Measurements from ENCODE around the gene FAM193B.
"Not testable (repeated sequence)": the region's sequence is repeated elsewhere in the genome, so short reads cannot be mapped to it uniquely, and the experiment has no call there.

The FAM193B gene

GRCh38 chr5:177575488-177575887 is 21.1 kb upstream of the FAM193B start:
- DNase-seq = no peak

- DNase-seq = no peak
Observed at GRCh38 chr5:177569894-177570293, 15.5 kb upstream of the FAM193B start.

DNA sequence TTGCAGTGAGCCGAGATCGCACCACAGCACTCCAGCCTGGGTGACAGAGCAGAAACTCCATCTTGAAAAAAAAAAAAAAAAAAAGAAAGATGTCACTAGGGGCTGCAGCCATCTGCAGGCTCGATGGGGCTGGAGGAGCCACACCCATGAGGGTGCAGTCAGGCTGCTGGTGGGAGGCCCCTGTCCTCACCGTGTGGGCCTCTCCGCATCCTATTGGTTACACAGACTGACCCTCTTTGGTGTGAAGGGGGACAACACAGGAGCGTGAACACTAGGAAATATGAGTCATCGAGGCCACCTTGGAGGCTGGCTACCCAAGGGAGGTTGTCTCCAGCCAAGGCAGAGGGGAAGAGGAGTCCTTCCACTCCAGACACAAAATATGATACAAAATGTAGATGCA is 14.0 kb upstream of the FAM193B start:
- DNase-seq = no peak

DNA sequence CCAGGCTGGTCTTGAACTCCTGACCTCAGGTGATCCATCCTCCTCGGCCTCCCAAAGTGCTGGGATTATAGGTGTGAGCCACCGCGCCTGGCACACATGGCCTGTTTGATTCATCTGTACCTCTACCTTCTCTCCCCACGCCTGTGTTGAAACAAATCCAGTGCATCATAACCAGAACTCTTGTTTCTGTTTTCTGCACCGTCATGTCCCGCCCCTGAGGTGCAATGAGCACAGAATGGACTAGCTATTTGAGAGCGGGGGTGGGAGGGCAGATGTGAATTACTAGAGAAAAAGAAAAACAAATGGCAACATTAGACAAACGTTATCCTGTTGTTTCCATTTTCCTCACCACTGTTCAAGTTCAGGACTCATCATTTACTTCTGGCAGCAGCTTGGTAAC is 10.7 kb upstream of the FAM193B start:
- no peak for DNase-seq

DNA sequence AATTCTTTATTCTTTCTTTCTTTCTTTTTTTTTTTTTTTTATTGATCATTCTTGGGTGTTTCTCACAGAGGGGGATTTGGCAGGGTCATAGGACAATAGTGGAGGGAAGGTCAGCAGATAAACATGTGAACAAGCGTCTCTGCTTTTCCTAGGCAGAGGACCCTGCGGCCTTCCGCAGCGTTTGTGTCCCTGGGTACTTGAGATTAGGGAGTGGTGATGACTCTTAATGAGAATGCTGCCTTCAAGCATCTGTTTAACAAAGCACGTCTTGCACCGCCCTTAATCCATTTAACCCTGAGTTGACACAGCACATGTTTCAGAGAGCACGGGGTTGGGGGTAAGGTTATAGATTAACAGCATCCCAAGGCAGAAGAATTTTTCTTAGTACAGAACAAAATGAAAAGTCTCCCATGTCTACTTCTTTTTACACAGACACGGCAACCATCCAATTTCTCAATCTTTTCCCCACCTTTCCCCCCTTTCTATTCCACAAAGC is 5.1 kb upstream of the FAM193B start:
- not testable (repeated sequence) for DNase-seq

DNA sequence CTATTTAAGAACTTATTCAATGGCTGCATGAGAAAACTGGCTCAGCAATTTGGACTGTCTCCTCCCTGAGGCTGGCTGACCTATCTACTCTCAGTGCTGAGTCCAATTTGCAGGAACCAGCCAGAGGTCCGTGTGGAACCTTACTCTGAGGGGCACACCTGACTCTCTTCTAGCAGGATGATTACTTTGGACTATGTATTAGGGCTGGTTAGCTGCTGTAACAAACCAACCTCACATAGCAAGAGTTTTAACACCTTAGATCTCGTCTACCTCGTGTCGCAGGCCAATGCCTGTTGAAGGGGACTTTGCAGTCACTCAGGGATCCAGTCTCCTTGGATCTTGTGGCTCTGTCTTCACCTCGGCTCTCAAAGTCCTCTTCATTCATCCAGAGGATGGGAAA is 3.4 kb upstream of the FAM193B start:
- no peak for DNase-seq

DNA sequence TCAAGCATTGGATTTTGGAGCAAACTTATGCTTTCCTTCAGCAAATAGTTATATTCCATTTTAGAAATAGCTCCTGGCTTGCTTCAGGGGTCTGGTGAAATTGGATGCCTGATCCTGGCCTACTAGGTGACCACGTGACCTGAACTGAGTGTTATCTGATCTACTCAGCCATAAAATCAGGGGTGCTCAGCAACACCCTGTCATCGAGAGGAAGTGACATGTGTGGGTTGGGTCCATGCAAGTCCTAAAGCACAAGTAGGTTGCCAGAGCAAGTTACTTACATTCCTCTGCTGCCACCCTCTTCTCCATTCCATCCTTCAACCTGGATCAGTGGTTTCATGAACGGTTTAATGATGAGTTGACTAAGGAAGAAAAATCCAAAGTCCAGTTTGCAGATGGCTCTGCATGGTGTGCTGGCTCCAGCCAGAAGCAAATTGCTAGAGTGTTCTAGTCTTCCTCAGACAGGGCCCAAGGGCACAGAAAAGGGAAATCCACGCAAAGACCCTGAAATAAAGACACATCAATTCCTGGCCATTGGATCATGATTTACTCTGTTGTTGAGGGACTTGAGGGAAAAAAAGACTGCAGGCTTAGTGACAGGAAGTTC is 2.8 kb upstream of the FAM193B start:
- DNase-seq = no peak

- DNase-seq = no peak
Observed at GRCh38 chr5:177555665-177556064, 1.3 kb upstream of the FAM193B start.

- DNase-seq = no peak
Observed at GRCh38 chr5:177555228-177555627, 865 bp upstream of the FAM193B start.

DNA sequence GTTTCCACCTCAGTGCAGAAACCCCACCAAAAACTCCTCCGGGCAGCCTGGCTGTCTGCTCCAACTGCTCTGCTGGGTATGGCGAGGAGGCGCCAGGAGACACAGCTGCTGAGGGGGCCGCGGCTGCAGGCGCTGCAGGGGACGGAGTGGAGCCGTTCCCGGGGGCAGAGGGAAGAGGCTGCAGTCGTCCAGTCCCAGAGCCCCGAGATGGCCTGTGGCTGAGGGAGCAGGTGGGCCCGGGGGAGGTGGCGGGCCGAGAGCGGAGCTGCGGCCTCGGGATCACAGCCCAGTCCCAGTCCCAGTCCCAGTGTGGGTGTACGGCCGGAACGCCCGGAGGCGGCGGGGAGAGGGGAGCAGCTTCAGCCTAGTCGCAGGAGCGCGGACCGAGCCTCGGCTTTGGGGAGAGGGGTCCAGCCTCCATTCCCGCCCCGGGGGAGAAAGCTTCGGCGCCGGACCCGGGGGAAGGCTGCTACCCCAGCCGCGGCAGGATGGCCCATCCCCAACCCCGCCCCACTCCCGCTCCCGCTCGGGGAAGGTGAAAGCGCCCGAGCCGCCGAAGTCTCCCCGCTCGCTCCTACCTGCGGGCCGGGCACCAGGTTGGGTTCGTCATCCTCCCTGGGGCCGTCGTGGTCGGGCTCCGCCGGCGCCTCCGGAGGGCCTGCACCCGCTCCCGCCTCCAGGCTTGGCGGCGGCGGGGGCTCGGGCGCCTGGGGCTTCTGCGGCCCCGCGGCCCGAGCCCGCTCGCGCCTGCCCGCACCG is 513 bp downstream of the FAM193B start:
- no peak for DNase-seq

DNA sequence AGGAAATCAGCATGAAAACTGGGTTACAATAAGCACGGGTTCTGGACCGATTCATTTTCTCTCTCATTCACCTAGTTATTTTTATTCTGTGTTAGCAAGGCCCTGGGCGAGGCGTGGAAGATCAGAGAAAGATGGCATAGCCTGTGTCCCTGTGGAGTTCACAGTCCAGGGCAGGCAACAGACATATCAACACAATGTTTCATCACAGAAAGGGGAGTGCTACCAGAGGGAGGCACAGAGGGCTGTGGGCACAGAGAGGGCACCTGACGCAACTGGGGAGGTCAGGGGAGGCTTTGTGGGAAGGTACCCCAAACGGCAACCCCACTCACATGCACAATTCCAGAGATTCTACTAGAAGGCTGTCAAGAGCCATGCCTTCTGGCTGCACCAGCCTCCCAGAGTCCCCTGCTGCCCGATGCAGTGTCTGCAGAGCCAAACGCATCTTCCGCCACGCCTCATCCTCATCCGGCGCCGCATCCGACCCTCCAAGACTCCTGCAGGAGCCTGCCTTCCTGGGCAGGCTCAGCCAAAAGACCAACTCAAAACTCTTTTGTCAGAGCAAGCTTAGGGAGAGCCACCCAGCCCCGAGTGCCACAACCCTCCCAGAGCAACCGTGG is 1.4 kb downstream of the FAM193B start:
- DNase-seq = no peak

GRCh38 chr5:177550122-177550521 is 4.2 kb downstream of the FAM193B start:
- no peak for DNase-seq

DNA sequence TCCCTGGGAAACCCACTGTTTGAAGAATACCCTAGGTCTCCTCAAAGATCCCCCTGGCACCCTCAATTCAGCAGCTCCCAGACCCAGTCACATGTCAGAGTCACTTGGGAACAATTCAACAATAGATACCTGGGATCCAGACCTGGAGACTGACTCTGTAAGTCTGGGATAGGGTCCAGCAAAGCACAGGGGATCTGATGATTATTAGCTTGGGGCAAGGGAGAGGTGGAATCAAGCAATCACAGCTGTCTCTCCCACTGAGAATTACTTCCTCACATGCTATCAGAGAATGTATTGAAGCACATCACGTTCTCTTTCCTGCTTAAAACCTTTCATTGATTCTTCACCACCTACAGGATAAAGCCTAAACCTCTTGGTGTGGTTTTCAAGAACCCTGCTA is 5.9 kb downstream of the FAM193B start:
- DNase-seq = no peak

DNA sequence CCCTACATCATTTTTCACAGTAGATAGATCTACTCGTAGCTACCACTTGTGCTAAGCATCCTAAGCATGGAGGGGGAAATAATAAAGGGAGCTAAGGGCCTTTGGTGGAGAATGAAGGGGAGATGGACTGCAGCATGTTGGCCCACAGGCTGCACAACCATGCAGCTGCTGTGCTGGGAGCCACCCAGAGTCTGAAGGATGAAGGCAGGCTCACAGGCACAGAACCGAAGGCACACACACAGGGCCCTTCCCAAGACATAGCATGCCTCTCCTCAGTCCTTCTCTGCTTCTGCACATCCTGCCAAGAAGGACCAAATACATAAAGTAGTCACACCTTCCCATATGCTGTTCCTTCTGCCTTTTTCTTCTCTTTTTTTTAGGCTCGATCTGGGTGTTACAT is 6.6 kb downstream of the FAM193B start:
- no peak for DNase-seq

GRCh38 chr5:177546258-177546741 is 8.1 kb downstream of the FAM193B start:
- no peak for DNase-seq

DNA sequence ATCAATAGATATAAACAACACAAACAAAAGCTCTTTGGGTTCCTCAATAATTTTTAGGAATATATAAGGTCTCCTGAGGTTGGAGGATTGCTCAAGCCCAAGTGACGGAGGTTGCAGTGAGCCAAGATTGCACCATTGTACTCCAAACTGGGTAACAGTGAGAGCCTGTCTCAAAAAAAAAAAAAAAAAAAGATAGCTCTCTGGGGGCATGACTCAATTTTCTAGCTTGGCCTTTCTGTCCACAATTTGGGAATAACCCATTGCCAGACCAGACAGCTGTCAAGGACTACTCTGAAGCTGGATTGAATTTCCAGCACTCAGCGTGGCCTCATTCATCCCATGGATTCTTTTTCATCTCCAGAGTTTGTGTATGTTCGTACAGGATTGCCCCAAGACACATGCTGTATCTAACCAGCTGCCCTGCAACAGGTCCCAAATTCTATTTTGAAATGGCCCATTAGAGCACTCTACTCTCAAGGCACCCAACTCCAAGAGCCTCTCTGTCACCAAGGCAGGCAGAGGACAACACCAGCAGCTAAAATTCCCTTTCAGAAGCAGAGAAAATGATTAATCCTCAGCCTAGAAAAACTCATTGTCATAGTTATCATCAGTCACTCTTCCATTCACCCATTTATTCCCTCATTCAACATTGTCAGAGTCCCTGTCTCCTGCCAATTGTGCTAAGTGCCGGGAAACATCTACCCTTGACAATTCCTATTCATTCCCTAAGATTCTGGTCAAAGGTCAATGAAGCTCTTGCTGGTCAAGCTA is 8.7 kb downstream of the FAM193B start:
- no peak for DNase-seq

GRCh38 chr5:177542816-177543465 is 11.4 kb downstream of the FAM193B start:
- no peak for DNase-seq

GRCh38 chr5:177540438-177540837 is 13.9 kb downstream of the FAM193B start:
- no peak for DNase-seq

GRCh38 chr5:177539411-177539810 is 15.0 kb downstream of the FAM193B start:
- no peak for DNase-seq

- no peak for DNase-seq
Observed at GRCh38 chr5:177538876-177539275, 15.5 kb downstream of the FAM193B start.

GRCh38 chr5:177537389-177538361 is 16.7 kb downstream of the FAM193B start:
- no peak for DNase-seq

All from KG1 (cell line).